ENCODE measurements around the gene FBXW4.
A peak's percentile ranks its signal among the peaks of the same experiment; 100 is the strongest.

FBXW4 gene

GRCh38 chr10:101696632-101697031 lies 1.7 kb upstream of the FBXW4 start:
- Histone ChIP-seq H3K4me1 (ENCODE audit: low read depth, poor library complexity, severe bottlenecking) (peaks cover 36% of the 10 kb centered on the region), H3K4me3 (IDR thresholded peaks at IDR 0.05; ENCODE audit: insufficient read depth, low read depth, low read length) (no peak overlapping the region), H3K4me2 (no peak overlapping the region), H3K9ac (no peak overlapping the region), H4K20me1 (ENCODE audit: insufficient read depth) (no peaks in the 10 kb centered on the region), H2AFZ (ENCODE audit: low read depth) (no peak overlapping the region), H3K79me2 (ENCODE audit: insufficient read depth, low read depth) (peaks cover 24% of the 10 kb centered on the region), H3K27ac (no peak overlapping the region), H3K36me3 (ENCODE audit: insufficient read depth) (no peaks in the 10 kb centered on the region), H3K27me3 (ENCODE audit: insufficient read depth, low read depth) (no peaks in the 10 kb centered on the region)
- no peak for TF ChIP-seq CTCF (conservative IDR thresholded peaks at IDR 0.05; ENCODE audit: low read depth, low read length)

DNA sequence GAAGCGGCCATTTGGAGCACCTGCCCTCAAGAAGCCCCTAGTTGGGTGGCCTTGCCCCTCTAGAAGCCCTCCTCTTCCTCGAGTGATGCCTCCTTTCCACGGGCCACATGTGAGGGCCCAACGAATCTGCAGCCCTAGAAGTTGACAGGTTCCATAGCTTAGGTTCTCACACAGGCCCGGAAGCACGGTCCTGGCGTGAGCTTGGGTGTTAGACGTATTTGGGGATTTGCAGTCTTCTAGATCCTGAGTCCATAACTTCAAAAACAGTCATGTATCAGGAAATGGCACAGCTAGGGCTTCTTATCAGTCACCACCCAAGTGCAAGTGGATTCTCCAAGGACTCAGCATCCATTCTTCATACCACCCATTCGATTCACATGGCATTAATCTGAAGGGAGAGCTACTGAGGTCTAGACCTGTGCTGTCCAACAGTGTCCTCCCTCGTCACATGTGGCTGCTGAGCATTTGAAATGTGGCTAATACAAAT lies 477 bp upstream of the FBXW4 start:
- peak overlapping the region; percentile 98 for H3K27ac ChIP-seq
- H3K79me2 ChIP-seq (ENCODE audit: insufficient read depth, low read depth), result peaks cover 36% of the 10 kb centered on the region

GRCh38 chr10:101693978-101694673 lies 844 bp downstream of the FBXW4 start:
- peaks cover 44% of the 10 kb centered on the region for H3K79me2 ChIP-seq (ENCODE audit: insufficient read depth, low read depth)
- H3K4me2 ChIP-seq, result peak overlapping the region; percentile 96
- H3K4me3 ChIP-seq (IDR thresholded peaks at IDR 0.05; ENCODE audit: insufficient read depth, low read depth, low read length), result no peak overlapping the region
- peak overlapping the region; percentile 78 for H2AFZ ChIP-seq (ENCODE audit: low read depth)
- H3K36me3 ChIP-seq (ENCODE audit: insufficient read depth), result no peaks in the 10 kb centered on the region
- no peaks in the 10 kb centered on the region for H4K20me1 ChIP-seq (ENCODE audit: insufficient read depth)
- H3K27me3 ChIP-seq (ENCODE audit: insufficient read depth, low read depth), result no peaks in the 10 kb centered on the region
- peak overlapping the region; percentile 99 for H3K9ac ChIP-seq
- no peak for TF ChIP-seq CTCF (conservative IDR thresholded peaks at IDR 0.05; ENCODE audit: low read depth, low read length)
- H3K27ac ChIP-seq, result peak overlapping the region; percentile 98
- H3K4me1 ChIP-seq (ENCODE audit: low read depth, poor library complexity, severe bottlenecking), result peaks cover 37% of the 10 kb centered on the region

More for the DNA sequence above, 477 bp upstream of the FBXW4 start:
- Histone ChIP-seq H3K9ac (peak overlapping the region; percentile 99; the same call in 1 of the 2 replicates), H3K4me2 (peak overlapping the region; percentile 43), H3K36me3 (ENCODE audit: insufficient read depth) (no peaks in the 10 kb centered on the region), H3K27me3 (ENCODE audit: insufficient read depth, low read depth) (no peaks in the 10 kb centered on the region), H2AFZ (ENCODE audit: low read depth) (peak overlapping the region; percentile 78), H3K4me3 (IDR thresholded peaks at IDR 0.05; ENCODE audit: insufficient read depth, low read depth, low read length) (no peak overlapping the region), H3K4me1 (ENCODE audit: low read depth, poor library complexity, severe bottlenecking) (peaks cover 37% of the 10 kb centered on the region), H4K20me1 (ENCODE audit: insufficient read depth) (no peaks in the 10 kb centered on the region)
- no peak for TF ChIP-seq CTCF (conservative IDR thresholded peaks at IDR 0.05; ENCODE audit: low read depth, low read length)

DNA sequence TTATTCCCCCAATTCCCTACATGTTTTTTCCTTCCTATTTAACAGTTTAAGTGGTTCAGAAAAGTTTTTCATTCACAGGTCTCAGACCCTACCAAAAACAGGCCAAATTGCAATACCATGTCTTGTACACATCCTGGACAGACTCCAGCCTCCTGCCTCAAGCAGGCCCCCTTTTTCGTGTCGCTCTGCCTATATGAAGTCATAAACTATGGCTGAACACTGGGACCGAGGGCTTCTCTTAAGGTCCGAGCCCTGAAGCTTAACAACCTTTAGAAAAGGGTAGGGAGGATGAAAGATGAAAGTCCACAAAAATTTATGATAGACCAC lies 1.4 kb downstream of the FBXW4 start:
- no peak overlapping the region for H3K4me3 ChIP-seq (IDR thresholded peaks at IDR 0.05; ENCODE audit: insufficient read depth, low read depth, low read length)
- peaks cover 36% of the 10 kb centered on the region for H3K4me1 ChIP-seq (ENCODE audit: low read depth, poor library complexity, severe bottlenecking)
- H3K27ac ChIP-seq, result peak overlapping the region; percentile 98
- H3K27me3 ChIP-seq (ENCODE audit: insufficient read depth, low read depth), result no peaks in the 10 kb centered on the region
- H4K20me1 ChIP-seq (ENCODE audit: insufficient read depth), result no peaks in the 10 kb centered on the region
- peaks cover 44% of the 10 kb centered on the region for H3K79me2 ChIP-seq (ENCODE audit: insufficient read depth, low read depth)
- H2AFZ ChIP-seq (ENCODE audit: low read depth), result peak overlapping the region; percentile 78
- H3K4me2 ChIP-seq, result peak overlapping the region; percentile 96
- peak overlapping the region; percentile 99 for H3K9ac ChIP-seq
- no peak for TF ChIP-seq CTCF (conservative IDR thresholded peaks at IDR 0.05; ENCODE audit: low read depth, low read length)
- no peaks in the 10 kb centered on the region for H3K36me3 ChIP-seq (ENCODE audit: insufficient read depth)

Data from KMS-11 (cell line).